ENCODE measurements around the gene UGT1A4. TPM values are rescaled to one million over a fixed set of nuclear protein-coding genes. Genes with fewer than 3 reads are reported as not detected.
A peak's percentile ranks its signal among the peaks of the same experiment; 100 is the strongest.
"Not testable (repeated sequence)": the region's sequence is repeated elsewhere in the genome, so short reads cannot be mapped to it uniquely, and the experiment has no call there.

UGT1A4 gene
- total RNA-seq, 1 experiment from 2014 or later, result 73.6 TPM

DNA sequence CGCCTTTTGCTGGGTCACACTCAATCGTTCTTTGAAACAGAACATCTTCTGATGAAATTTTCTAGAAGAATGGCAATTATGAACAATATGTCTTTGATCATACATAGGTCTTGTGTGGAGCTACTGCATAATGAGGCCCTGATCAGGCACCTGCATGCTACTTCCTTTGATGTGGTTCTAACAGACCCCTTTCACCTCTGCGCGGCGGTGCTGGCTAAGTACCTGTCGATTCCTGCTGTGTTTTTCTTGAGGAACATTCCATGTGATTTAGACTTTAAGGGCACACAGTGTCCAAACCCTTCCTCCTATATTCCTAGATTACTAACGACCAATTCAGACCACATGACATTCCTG is 5.3 kb upstream of the UGT1A4 start:
- H3F3A ChIP-seq (ENCODE audit: insufficient read depth, low read depth), result peaks cover 78% of the 10 kb centered on the region; the same call in 1 of the 2 replicates
- H3K4me3 ChIP-seq, result no peak overlapping the region
- peaks cover 100% of the 10 kb centered on the region for H3K79me2 ChIP-seq (ENCODE audit: low read depth)
- no peaks in the 10 kb centered on the region for H3K9me2 ChIP-seq (ENCODE audit: insufficient read depth)
- H3K9me3 ChIP-seq (ENCODE audit: insufficient read depth, low read depth), result no peaks in the 10 kb centered on the region
- POLR2A ChIA-PET (ENCODE audit: unreplicated experiment), result no interaction called here
- no TSS peak for BruUV-seq (replicated peaks)
- peaks cover 37% of the 10 kb centered on the region for H3K4me1 ChIP-seq (replicated peaks; ENCODE audit: insufficient read depth)
- DNase-seq, result peak in 1 of 2 experiments; percentile 28
- no peaks in the 10 kb centered on the region for H3K27me3 ChIP-seq (ENCODE audit: insufficient read depth, low read depth)
- no peak overlapping the region for H3K27ac ChIP-seq
- H3K36me3 ChIP-seq (ENCODE audit: low read depth), result peaks cover 97% of the 10 kb centered on the region
- TF ChIP-seq, protein P1, sequence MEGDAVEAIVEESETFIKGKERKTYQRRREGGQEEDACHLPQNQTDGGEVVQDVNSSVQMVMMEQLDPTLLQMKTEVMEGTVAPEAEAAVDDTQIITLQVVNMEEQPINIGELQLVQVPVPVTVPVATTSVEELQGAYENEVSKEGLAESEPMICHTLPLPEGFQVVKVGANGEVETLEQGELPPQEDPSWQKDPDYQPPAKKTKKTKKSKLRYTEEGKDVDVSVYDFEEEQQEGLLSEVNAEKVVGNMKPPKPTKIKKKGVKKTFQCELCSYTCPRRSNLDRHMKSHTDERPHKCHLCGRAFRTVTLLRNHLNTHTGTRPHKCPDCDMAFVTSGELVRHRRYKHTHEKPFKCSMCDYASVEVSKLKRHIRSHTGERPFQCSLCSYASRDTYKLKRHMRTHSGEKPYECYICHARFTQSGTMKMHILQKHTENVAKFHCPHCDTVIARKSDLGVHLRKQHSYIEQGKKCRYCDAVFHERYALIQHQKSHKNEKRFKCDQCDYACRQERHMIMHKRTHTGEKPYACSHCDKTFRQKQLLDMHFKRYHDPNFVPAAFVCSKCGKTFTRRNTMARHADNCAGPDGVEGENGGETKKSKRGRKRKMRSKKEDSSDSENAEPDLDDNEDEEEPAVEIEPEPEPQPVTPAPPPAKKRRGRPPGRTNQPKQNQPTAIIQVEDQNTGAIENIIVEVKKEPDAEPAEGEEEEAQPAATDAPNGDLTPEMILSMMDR (conservative IDR thresholded peaks at IDR 0.05), result no peak
- no peak for TF ChIP-seq EZH2 (IDR thresholded peaks at IDR 0.05; ENCODE audit: low read depth)
- intact Hi-C loops (cut with micrococcal nuclease; ENCODE audit: unreplicated experiment), result no loop called here
- H3K4me2 ChIP-seq, result no peak overlapping the region
- CTCF ChIA-PET, result no interaction called here
- H4K20me1 ChIP-seq (ENCODE audit: insufficient read depth), result peaks cover 8% of the 10 kb centered on the region; the same call in 1 of the 2 replicates
- H2AFZ ChIP-seq, result no peak overlapping the region

DNA sequence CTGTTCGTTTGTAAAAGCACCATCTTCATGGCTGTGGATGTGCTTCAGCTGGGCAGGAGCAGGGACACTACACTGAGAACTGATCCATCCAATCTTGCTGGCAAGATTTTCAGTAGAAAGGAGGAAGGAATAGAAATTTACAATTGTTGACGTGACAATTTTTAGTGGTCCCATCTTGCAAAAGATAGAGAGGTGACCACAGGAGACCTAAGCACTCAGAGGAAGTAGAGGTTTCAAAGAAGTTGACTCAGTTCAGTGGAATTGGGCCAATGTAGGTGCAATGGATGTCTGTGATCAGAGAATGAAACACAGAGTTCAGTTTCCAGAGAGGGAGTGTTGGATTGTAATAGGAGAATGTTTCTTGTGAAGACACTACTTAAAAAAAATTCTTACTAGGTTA is 4.4 kb upstream of the UGT1A4 start:
- intact Hi-C loops (cut with micrococcal nuclease; ENCODE audit: unreplicated experiment), result no loop called here
- Histone ChIP-seq H2AFZ (no peak overlapping the region), H3F3A (ENCODE audit: insufficient read depth, low read depth) (peaks cover 79% of the 10 kb centered on the region; the same call in 1 of the 2 replicates), H3K4me3 (no peak overlapping the region), H3K27me3 (ENCODE audit: insufficient read depth, low read depth) (no peaks in the 10 kb centered on the region), H3K9me3 (ENCODE audit: insufficient read depth, low read depth) (no peaks in the 10 kb centered on the region), H3K36me3 (ENCODE audit: low read depth) (peaks cover 97% of the 10 kb centered on the region), H3K4me2 (no peak overlapping the region), H3K9me2 (ENCODE audit: insufficient read depth) (no peaks in the 10 kb centered on the region), H3K4me1 (replicated peaks; ENCODE audit: insufficient read depth) (peaks cover 29% of the 10 kb centered on the region), H3K27ac (peak overlapping the region; percentile 13), H4K20me1 (ENCODE audit: insufficient read depth) (peaks cover 8% of the 10 kb centered on the region; the same call in 1 of the 2 replicates), H3K79me2 (ENCODE audit: low read depth) (peaks cover 100% of the 10 kb centered on the region)
- TF ChIP-seq, protein P1 (conservative IDR thresholded peaks at IDR 0.05), result no peak
- no peak for TF ChIP-seq EZH2 (IDR thresholded peaks at IDR 0.05; ENCODE audit: low read depth)
- no TSS peak for BruUV-seq (replicated peaks)
- CTCF ChIA-PET, result no interaction called here
- POLR2A ChIA-PET (ENCODE audit: unreplicated experiment), result no interaction called here
- no peak for DNase-seq

DNA sequence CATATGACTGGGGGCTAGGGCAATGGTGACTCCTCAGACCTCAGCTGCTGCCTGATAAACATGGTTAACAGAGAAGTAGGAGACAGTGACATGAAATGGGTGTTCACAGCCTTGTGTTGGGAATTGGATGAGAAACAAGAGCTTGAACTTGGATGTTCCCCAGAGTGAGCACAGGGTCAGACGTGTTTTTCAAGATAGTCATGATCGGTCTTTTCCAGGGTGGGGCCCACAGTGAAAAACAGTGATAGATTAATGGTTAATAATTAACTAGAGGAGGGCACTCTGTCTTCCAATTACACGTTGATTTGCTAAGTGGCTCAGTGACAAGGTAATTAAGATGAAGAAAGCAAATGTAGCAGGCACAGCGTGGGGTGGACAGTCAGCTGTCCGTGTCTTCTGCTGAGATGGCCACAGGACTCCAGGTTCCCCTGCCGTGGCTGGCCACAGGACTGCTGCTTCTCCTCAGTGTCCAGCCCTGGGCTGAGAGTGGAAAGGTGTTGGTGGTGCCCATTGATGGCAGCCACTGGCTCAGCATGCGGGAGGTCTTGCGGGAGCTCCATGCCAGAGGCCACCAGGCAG is 10.3 kb downstream of the UGT1A4 start, which contains the start of gene UGT1A3:
Gene UGT1A3, plus strand, starts transcription at position 320 of the 579 bp plus-strand sequence. Its CDS starts 85 bp downstream, at position 405.
- peaks cover 50% of the 10 kb centered on the region for H4K20me1 ChIP-seq (ENCODE audit: insufficient read depth)
- peaks cover 72% of the 10 kb centered on the region for H3K36me3 ChIP-seq (ENCODE audit: low read depth)
- TF ChIP-seq, protein P1 (conservative IDR thresholded peaks at IDR 0.05), result no peak
- TF ChIP-seq EZH2 (IDR thresholded peaks at IDR 0.05; ENCODE audit: low read depth), result no peak
- H3K9me3 ChIP-seq (ENCODE audit: insufficient read depth, low read depth), result no peaks in the 10 kb centered on the region
- H3K27ac ChIP-seq, result no peak within 1 kb of the TSS
- H3K79me2 ChIP-seq (ENCODE audit: low read depth), result peaks cover 87% of the 10 kb centered on the region
- H3K4me2 ChIP-seq, result no peak within 1 kb of the TSS
- H3F3A ChIP-seq (ENCODE audit: insufficient read depth, low read depth), result peaks cover 29% of the 10 kb centered on the region
- no peak within 1 kb of the TSS for H2AFZ ChIP-seq
- intact Hi-C loops (cut with micrococcal nuclease; ENCODE audit: unreplicated experiment), result no loop called here
- no peaks in the 10 kb centered on the region for H3K9me2 ChIP-seq (ENCODE audit: insufficient read depth)
- peak in 1 of 2 experiments; percentile 22 for DNase-seq
- no TSS peak for BruUV-seq (replicated peaks)
- no peaks in the 10 kb centered on the region for H3K27me3 ChIP-seq (ENCODE audit: insufficient read depth, low read depth)
- no peaks in the 10 kb centered on the region for H3K4me1 ChIP-seq (replicated peaks; ENCODE audit: insufficient read depth)
- H3K4me3 ChIP-seq, result no peak within 1 kb of the TSS
- ChIA-PET POLR2A (ENCODE audit: unreplicated experiment) (interaction anchor here (1.2 kb wide), 1 partner anchor 11 kb away, joined by 7 read pairs; no protein-coding TSS in a partner anchor), CTCF (no interaction called here)

DNA sequence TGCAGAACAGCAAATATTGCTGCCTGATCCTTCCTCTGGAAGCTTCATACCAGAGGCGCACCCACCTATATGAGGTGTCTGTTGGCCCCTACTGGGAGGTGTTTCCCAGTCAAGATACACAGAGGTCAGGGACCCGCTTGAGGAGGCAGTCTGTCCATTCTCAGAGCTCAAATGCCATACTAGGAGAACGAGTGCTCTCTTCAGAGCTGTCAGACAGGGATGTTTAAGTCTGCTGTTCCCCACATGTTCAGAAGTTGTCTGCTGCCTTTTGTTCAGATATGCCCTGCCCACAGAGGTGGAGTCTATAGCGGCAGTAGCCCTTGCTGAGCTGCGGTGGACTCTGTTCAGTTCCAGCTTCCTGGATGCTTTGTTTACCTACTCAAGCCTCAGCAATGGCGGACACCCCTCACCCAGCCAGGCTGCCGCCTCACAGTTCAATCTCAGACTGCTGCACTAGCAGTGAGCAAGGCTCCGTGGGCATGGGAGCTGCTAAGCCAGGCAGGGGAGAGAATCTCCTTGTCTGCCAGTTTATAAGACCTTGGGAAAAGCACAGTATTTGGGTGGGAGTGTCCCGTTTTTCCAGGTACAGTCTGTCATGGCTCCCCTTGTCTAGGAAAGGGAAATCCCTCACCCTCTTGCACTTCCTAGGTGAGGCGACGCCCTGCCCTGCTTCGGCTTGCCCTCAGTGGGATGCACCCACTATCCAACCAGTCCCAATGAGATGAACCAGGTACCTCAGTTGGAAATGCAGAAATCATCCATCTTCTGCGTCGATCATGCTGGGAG is 18.5 kb downstream of the UGT1A4 start:
- H3K4me3 ChIP-seq; H3K4me1 ChIP-seq (replicated peaks; ENCODE audit: insufficient read depth); H3K27ac ChIP-seq; H3K9me3 ChIP-seq (ENCODE audit: insufficient read depth, low read depth); CTCF ChIA-PET; H2AFZ ChIP-seq; H3K27me3 ChIP-seq (ENCODE audit: insufficient read depth, low read depth); intact Hi-C loops (cut with micrococcal nuclease; ENCODE audit: unreplicated experiment); POLR2A ChIA-PET (ENCODE audit: unreplicated experiment); H3K4me2 ChIP-seq; BruUV-seq (replicated peaks); H3K9me2 ChIP-seq (ENCODE audit: insufficient read depth): not testable (repeated sequence)
- peaks cover 72% of the 10 kb centered on the region for H3K36me3 ChIP-seq (ENCODE audit: low read depth)
- peak in 1 of 2 experiments; percentile 12 for DNase-seq
- peaks cover 98% of the 10 kb centered on the region for H3K79me2 ChIP-seq (ENCODE audit: low read depth)
- peaks cover 81% of the 10 kb centered on the region for H4K20me1 ChIP-seq (ENCODE audit: insufficient read depth)
- peaks cover 19% of the 10 kb centered on the region for H3F3A ChIP-seq (ENCODE audit: insufficient read depth, low read depth)
